Activated CD4-positive, alpha-beta T cell treated with anti-CD3 and anti-CD28 coated beads, Interleukin-2, amount 50 U/mL, for 4 hours (primary cell): ENCODE measurements around the gene CCM2L.
"Not testable (repeated sequence)": the region's sequence is repeated elsewhere in the genome, so short reads cannot be mapped to it uniquely, and the experiment has no call there.

Experiments used
- DNase-seq, 2 experiments: peaks; one replicate each; pipeline ENCODE4 v3.0.0-alpha.2; 2020

The CCM2L gene

DNA sequence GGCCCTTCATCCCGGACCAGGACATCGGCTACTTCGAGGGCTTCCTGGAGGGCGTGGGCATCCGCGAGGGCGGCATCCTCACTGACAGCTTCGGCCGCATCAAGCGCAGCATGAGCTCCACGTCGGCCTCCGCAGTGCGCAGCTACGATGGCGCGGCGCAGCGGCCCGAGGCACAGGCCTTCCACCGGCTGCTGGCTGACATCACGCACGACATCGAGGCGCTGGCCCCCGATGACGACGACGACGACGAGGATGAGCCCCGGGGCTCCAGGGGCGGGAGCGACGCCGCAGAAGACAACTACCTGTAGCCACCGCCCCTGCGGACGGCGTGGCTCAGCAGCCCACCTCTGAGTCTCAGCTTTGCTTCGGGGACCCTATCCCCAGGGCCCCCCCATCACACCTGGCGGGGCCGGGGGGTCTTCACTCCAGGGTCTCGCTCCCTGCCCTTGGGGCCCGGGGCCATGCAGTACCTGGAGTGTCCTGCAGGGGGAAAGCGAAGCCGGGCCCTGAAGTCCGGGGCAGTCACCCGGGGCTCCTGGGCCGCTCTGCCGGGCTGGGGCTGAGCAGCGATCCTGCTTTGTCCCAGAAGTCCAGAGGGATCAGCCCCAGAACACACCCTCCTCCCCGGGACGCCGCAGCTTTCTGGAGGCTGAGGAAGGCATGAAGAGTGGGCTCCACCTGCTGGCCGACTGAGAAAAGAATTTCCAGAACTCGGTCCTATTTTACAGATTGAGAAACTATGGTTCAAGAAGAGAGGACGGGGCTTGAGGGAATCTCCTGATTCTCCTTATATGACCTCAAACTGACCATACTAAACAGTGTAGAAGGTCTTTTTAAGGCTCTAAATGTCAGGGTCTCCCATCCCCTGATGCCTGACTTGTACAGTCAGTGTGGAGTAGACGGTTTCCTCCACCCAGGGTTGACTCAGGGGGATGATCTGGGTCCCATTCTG lies 21.0 kb downstream of the CCM2L start:
- peak; percentile 50 to 54 for DNase-seq

DNA sequence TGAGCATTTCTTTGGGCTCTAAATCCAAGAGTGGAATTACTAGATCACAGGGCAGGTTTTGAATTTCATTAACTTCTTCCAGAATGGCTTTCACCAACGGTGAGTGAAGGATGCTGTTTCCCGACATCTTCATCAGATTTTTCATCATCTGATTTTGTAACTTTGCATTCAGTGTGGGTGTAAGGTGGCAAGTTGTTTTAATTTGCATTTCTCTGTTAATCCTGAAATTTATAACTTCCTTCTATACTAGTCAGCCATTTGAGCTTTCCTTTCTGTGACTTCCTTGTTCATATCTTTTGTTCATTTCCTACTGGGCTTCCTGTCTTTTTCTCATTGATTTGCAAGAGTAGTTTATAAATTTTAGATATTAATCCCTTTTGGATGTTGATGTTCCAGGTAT lies 23.1 kb downstream of the CCM2L start:
- DNase-seq, result no peak

DNA sequence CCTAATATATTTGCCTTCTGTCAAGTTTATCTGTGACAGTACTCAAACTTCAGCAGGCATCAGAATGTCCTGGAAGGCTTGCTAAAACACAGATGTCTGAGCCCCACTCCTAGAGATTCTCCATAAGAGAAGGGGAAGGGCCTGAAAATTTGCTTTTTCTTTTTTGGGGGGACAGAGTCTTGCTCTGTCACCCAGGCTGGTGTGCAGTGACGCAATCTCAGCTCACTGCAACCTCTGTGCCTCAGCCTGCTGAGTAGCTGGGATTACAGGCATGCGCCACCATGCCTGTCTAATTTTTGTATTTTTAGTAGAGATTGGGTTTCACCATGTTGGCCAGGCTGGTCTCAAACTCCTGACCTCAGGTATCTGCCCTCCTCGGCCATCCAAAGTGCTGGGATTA lies 23.5 kb downstream of the CCM2L start:
- not testable (repeated sequence) for DNase-seq

DNA sequence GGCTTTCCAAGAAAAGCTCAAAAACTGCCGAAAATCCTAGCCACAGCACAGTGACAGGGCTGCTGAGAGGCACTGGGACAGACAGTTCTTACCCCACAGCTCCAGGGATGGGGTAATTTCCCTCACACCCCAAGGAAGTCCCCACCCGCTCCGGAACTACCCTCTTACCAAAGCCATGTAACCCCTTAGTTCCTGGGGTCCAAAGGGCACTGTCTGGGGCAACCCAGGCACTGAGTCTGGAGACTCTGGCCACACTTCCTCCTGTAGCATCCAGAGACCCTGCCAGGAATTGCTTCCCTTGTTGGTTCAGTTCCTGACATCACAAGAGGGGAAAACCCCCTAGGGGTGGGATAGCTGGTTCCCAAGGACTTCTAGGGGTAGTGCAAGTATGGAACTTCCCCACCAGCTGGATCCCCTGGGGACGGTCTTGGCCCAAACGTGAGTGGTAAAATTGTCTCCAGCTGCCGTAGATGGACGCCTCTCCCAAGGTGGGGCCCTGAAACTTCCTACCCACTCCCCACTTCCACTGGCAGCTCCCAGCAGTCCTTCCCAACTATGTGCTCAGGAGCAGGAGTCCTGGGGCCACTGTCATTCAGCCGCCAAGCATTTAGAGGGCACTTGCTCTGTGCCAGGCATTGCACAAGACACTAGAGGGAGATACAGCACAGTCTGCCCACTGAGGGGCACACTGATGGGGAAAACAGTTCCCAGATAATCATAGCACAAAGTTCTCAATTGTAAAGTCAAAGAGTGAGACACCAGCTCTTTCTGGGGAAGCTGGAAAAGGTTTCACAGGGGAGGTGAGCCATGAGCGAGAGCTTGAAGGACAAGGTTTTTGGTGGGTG lies 24.6 kb downstream of the CCM2L start:
- DNase-seq, result no peak

DNA sequence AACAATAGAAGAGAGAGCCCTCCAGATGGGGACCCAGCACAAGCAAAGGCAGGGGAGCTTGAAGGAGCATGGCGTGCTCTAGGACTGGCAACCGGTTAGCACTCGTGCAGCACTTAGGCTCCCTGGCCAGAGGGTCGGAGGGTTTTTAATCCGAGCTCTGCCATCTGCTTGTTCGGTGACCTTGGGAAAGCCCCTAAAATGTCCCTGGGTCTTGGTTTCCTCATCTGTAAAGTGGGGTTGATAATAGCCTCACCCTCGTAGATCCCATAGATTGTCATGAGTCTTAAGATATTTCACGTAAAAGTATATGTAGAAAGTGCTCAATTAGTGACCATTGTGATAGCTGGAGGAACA lies 25.2 kb downstream of the CCM2L start:
- DNase-seq, result no peak

DNA sequence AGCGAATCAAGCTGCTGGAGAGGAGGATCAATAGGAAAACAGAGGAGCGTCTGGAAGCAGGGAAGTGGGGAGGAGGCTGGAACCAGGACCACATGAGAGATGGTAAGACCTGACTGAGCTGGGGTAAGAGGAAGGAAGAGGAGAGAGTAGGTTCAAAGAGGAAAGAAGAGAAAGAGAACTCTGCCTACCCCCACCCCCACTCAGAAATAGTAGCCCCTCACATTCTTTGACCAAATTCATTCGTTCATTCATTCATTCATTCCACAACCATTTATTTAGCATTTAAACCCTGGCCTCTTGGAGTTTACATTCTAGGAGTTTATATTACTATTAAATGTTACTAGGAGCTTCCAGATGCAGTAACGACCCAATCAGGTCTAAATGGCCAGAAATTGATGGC lies 26.0 kb downstream of the CCM2L start:
- no peak for DNase-seq

DNA sequence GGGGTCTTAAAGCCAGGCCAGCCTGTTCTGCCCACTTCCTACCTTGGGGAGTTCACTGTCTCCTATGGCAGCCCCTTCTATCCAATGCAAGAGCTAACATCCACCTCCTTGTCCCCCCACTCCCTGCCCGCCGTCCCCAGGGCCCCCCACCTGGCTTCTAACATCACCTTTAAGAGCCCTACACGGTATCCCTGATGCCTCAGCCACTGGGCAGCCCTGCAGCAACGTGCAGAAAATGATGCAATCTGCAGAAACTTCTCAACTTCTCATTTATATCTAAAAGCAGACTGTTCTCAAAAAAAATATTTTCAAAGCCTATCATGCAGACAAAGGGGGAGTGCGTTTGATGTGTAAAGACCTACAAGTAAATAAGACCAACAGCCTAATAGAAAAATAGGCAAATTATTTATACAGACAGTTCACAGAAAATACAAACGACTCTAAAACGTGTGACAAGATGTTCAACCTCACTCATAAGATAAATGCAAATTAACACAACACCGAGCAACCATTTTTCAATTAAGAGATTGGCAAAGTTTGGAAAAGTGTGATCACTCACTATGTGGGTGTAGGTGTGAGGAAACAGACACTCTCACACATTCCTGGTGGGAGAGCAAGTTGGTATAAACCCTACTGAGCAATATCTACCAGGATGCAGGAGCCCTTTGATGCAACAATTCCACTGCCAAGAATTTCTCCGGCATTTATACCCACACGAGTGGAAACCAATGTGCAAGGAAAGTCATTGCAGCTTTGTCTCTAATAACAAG lies 26.7 kb downstream of the CCM2L start:
- DNase-seq, result no peak

DNA sequence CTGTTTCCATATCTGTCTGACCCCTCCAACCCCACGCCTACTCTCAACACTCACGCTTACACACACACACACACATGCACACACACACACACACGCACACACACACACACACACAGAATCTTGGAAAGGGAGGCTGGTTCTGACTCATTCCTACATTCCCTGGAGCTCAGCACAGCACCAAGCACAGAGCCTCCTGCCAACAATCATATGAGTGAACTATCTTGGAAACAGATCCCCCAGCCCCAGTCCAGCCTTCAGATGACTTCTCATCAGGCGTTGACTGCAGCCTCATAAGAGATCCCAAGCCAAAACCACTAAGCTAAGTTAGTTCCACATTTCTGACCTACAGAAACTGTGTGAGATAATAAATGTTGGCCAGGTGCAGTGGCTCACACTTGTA lies 27.7 kb downstream of the CCM2L start:
- DNase-seq, result no peak

DNA sequence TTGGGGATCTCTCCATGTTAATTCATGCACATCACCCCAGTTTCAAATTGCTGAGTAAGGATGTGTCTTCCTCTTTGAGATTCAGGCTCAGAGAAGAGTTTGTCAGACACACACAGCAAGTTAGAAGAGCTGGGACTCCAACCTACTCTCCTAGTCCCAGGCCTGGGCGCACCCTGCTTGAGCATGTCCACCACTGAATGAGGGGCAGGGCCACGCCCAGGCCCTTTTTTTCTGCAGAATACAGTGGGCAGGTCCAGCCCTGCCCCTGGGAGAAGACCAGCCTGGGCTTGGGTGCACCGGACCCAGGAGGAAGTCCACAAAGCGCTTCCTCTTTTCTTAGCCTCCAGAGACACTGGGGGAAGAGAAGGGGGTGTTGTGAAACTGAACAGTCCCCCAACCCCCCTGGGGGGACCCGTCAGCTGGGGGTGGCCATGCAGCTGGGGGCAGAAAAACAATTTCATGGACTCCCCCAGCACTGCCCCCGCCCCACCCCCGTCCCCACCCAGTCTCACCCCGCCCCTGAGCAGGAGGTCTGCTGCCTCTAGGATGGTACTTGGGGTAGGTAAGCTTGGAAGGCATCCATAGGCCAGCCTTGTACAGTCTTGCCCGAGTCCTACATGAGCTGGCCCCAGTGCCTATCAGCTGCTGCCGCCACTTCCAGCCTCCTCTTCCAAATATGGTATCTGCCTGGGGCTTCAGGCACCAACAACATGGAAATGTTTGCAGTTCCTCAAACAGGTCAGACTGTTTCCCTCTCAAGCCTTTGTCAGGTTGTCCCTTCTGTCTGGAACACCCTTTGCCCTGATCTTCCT lies 30.1 kb downstream of the CCM2L start:
- no peak for DNase-seq

DNA sequence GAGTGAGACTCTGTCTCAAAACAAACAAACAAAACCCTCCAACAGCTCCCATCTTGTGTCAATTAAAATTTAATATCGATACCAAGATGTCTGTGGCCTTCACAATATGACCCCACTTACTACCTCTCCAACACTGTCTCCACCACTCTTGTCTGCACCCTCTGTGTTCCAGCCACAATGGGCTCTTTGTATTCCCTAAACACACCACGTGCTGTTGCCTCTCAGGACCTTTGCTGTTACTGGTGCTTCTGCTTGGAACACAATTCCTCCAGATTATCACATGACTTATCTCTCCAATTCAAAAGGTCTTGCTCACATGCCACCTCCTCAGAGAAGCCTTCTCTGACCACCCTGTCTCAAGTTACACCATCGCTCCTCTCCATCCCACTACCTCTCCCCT lies 35.8 kb downstream of the CCM2L start:
- no peak for DNase-seq

DNA sequence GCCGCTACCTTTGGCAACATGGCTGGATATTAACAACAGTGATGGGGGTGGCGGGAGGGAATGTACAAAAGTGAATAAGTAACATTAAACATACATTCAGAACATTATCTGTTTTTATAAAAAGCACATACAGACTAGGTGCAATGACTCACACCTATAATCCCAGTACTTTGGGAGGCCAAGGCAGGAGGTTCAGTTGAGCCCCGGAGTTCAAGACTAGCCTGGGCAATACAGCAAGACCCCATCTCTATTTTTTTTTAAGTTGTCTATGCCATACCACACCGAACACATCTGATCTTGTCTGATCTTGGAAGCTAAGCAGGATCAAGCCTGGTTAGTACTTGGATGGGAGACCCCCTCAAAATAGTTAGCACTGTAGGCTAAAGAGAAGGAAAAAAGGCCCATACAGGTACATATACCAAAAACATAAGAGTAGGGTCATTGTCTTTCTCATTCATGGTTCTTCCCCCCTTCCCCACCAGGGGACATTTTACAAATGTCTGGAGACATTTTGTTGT lies 40.1 kb downstream of the CCM2L start:
- DNase-seq, result no peak

DNA sequence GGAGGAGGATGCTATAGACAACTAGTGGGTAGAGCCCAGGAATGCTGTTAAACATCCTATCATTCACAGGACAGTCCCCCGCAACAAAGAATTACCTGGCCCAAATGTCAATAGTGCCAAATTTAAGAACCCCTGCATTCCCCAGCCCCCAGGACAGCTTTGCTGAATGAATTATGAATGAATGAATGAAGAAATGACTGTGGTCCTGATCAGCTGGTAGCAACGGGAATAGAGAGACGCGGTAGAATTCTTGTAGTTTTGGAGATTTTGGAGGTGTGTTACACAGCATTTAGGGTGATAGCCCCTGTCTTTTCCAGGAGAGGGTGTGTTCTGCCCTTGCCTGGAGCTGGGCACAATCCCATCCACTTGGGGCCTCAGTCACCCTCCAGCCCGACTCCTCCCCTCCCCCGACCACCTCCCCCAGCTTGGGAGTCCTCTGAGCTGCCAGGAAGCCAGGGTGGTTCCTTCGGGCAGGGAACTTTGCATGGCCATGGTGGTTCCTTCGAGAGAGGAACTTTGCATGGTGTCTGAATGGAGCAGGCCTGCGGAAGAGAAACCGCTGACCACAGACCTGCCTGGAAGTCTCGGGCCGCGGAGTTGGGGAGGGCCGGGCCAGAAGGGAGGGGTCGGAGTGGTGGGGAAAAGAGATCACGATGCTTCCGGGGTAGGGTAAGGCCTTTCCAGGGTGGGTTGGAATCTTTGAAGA lies 40.8 kb downstream of the CCM2L start:
- DNase-seq, result no peak

DNA sequence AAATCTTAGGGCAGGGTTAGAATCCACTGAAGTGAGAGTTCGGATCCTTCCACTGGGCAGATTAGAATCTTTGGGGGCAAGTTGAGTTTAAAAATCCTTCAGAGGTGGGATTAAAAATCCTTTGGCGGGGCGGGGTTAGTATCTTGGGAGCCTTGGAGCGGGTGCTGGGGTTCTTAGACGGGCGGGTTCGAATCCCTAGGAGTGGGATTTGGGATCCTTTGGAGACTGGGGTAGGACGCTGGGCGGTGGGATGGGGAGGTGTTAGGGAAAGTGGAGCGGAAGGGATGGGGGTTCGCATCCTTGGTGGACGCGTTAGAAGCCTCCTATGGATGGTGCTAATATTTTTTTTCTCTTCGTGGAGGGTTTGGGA lies 41.5 kb downstream of the CCM2L start:
- no peak for DNase-seq

DNA sequence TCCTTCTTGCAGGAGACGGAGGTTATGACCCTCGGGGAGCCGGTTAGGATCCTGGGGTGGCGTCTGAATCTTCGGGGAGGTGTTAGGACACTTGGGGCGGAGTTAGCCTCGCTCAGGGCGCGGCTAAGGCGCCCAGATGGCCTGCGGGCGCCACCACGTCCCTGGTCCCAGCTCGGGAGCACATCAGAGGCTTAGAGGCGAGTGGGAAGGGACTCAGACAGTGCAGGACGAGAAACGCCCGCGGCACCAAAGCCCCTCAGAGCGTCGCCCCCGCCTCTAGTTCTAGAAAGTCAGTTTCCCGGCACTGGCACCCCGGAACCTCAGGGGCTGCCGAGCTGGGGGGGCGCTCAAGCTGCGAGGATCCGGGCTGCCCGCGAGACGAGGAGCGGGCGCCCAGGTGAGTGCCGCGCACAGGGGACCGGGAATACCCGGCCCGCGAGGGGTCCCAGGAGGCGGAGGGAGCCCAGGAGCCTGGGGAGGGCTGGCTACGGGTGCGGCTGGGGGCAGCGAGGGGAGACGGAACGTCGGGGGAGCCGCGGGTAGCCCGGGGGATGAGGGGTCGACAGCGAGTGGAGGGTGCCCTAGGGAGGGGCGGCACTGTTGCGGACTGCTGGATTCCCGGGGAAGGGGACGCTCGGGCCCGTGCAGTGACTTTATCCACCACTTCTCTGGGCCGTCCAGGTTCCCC lies 42.0 kb downstream of the CCM2L start, which contains the start of gene HCK:
Gene HCK (plus strand): TSS at position 153 of the 688 bp plus-strand sequence.
- DNase-seq, result no peak

DNA sequence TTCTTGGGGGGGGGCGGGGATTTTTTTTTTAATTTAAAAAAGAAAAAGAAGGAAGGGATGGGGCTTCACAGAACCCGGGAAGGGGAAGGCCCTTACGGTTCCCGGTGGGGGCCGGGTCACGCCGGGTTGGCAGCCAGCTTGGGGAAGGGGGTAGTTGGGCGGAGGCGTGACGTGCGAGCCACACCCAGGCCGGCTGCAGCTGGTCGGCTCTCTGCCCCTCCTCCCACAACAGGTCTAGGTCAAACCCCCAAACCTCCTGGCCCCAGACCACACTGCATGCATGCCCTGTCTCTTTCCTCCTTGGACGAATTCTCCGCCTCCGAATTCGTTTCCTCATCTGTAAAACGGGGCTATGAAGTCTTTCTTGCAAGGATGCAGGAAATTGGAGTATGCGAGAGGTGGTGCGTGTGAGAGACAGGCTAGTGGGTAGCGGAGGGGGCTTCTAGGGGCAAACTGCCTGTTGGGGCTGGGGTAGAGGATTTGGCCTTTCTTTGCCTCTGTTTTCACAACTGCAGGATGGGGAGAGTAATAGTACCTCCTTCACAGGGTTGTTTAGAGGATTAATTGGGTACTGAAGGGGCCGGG lies 42.6 kb downstream of the CCM2L start:
- no peak for DNase-seq

DNA sequence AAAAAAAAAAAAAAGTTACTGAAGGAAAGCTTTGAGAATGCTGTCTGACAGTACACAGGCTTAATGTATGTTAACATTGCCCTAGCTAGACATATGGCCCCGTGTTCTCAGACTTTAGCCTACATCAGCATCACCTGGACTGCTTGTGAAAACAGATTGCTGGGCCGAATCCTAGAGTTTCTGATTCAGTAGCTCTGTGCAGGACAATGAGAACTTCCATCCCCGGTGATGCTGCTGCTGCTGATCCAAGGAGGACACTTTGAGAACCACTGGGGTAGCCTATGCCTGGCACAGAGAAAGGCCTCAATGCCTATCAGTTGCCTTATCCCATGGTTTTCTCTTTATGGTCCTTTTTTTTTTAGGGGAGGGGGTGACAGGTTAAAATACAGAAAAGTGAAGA lies 43.4 kb downstream of the CCM2L start:
- DNase-seq, result no peak

DNA sequence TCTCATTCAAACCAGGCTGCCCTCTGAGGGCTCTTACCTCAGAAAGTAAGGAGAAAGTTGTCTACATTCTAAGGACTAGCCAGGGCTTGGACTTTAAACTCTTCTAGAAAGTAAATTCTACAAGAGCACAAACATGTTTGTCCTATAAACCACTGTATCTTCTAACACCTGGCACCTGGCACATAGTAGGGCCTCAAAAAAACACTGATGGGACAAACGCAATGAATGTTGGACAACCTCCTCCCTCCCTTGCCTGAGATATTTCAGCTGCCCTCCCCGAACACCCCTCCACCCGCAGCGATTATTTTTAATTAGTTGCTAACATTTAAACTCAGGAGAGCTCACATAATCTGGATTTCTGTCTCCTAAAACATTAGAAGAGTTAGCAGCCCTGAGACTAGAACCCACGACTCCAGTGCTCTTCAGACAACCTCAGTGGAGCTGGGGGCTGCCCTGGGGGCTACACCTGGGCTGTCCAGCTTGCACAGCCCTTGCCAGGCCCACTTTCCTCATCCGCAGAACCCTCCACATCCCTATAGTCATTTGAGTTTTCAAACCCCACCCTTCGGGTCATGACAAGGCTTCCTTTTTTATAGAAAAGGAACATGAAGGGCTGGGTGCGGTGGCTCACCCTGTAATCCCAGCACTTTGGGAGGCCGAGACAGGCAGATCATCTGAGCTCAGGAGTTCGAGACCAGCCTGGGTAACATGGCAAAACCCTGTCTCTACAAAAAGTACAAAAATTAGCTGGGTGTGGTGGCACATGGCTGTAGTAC lies 46.7 kb downstream of the CCM2L start:
- DNase-seq, result no peak

DNA sequence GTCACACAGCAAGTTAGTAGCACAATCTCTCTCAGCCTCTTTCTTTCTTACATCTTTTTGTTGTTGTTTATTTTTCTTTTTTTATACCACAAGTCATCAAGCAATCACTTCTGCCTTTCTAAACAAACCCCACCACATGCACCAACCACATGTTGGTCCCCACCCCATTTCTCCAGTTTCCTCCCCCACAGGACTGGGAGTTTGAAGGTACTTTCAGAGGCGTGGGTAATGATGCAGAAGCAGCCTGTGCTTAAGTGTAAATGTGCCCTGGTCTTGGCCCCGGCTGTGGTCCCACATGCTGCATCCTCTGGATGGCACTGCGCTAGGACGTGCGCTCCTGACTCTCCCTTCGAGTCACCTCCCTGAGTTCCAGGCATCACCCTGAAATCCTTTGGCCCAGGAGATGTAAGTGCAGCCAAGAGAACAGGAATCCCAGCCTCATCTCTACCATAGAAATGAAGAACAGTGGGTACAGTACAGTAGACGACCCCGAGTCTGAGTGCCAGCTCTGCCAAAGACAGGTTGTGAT lies 47.5 kb downstream of the CCM2L start:
- DNase-seq, result no peak

DNA sequence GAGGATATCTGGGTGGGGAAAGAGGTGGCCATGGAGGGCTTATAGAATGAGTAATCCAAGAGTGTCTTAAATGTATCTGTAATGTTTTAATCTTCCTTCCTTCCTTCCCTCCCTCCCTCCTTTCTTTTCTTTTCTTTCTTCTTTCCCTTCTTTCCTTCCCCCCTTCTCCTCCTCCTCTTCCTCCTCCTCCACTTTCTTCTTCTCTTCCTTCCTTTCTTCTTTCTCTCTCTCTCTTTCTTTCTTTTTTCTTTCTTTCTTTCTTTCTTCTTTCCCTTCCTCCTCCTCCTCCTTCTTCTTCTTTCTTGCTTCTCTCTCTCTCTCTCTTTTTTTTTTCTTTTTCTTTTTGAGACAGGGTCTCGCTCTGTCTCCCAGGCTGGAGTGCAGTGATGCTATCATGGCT lies 49.0 kb downstream of the CCM2L start:
- DNase-seq, result no peak
